Posterior cingulate gyrus (tissue), 11 donors: ENCODE results near the gene XPR1.
"Not testable (repeated sequence)": the region's sequence is repeated elsewhere in the genome, so short reads cannot be mapped to it uniquely, and the experiment has no call there.

Experiments
- DNase-seq, 10 donors: peaks; one replicate each; pipeline versions ENCODE4 v3.0.0 to v3.0.0-alpha.2; 2020 to 2021; ENCODE audit warnings: mixed read lengths in 3 of 10
- intact Hi-C: fragments of 100-400 bp; cut with DNase I; formaldehyde crosslinking; loops from one replicate; pipeline ENCODE4 v1.15.1; 2023

Gene XPR1

DNA sequence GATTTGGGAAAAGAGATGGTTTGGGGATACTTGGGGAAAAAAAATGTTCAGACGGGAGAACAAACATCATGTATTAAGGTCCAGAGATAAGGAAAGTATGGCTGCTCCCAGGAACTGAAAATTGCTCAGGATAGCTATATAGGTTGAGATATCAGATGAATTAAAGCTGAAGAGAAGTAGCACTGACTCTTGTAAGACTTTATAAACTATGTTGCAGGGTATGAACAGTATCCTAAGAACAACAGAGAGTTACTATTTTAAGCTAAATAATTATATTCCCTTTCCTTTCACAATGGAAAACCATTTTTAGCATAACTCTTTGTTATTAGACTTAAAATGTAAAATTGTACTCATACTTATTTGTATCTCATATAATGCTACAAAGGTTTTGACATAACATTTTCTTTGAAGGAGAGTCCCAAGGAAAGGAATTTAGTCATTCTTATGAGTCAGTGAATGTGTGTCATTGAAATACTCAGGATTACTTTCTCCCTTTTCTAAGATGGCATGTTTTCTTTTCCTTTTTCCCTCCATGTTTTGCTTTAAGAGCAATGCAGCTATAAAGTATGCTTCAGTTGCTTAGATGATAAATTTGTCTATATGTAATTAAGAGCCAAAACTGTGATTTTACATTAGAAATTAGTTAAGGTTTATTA is 141.5 kb downstream of the XPR1 start:
- DNase-seq = no peak
- intact Hi-C loops = no loop called here

DNA sequence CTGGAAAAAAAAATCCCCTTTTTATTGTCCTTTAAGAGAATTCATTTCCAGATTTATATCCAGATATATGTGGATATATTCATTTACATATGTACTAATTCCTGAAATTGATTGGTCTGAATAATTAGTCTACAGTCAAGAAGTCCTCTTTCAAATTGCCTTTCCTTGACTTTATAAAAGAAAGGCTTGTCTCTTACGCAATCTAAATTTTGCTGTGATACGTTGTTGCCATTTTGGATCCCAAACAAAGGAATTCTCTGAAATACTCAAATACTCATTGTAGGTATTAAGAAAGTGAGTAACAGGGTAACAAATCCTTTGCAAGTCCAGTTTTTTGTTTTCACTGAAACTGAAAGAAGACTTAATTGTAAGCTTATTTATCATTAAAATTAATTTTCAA is 144.0 kb downstream of the XPR1 start:
- intact Hi-C loops = no loop called here
- DNase-seq = no peak

GRCh38 chr1:180777072-180777689 is 145.4 kb downstream of the XPR1 start:
- intact Hi-C loops = no loop called here
- no peak for DNase-seq

DNA sequence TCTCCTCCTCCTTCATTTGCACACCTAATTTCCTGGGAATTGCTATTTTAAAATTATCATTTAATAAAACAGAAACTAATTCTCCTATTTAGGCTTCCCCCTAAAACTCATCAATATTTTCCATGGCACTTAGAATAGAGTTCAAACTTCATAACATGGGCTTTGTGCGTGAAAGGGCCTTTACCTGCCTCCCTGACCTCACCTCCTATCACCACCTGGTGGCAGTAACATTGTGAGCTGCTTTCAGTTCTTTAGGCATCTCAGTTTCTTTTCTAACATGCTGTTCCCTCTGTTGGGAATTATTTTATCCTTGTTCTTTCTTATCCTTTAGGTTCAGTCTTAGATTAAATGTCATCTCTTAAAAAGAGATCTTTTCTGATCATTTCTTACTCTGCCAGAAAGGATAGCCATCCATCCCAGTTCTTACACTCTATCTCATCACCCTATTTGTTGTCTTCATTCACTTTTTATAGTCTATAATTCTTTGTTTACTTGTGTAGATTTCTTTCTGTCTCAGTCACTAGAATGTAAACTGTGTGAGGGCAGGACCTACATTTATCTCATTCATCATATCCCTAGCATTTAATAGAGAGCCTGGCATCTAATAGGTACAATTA is 147.1 kb downstream of the XPR1 start:
- no peak for DNase-seq
- intact Hi-C loops = no loop called here

GRCh38 chr1:180779584-180779983 is 147.8 kb downstream of the XPR1 start:
- intact Hi-C loops = no loop called here
- no peak for DNase-seq

- intact Hi-C loops = no loop called here
- no peak for DNase-seq
Observed at GRCh38 chr1:180781718-180782117, 149.9 kb downstream of the XPR1 start.

DNA sequence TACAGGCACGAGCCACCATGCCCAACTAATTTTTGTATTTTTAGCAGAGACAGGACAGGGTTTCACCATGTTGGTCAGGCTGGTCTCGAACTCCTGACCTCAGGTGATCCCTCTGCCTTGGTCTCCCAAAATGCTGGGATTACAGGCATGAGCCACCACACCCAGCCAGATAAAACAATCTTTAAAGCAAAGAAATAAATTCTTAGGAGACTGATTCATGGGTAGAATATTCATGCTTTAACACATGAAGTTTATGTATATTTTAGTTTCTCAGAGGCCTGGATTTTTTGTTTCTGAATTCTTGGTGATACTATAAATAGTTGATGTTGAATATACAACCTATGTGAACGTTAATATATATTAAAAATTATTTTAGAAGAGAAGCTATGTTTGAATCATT is 153.5 kb downstream of the XPR1 start:
- intact Hi-C loops = no loop called here
- no peak for DNase-seq

DNA sequence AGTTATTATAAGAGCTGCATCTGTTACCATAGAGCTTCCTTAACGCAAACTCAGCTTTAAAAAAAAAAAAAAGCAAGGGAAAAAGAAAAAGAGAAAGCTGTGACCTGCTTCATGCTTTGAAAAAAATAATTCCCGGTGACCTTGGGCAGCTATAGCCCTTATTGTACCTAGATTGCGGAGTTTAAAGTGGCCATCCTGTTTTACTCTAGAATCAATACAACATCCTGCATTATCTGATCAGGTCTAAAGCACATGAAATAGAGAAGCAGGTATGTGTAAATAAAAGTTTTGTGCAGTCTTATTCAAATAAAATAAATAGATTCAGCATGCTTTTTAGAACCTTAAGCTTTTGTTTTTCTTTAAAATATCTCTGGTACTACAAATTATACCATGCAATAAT is 154.1 kb downstream of the XPR1 start:
- no peak for DNase-seq
- intact Hi-C loops = no loop called here

DNA sequence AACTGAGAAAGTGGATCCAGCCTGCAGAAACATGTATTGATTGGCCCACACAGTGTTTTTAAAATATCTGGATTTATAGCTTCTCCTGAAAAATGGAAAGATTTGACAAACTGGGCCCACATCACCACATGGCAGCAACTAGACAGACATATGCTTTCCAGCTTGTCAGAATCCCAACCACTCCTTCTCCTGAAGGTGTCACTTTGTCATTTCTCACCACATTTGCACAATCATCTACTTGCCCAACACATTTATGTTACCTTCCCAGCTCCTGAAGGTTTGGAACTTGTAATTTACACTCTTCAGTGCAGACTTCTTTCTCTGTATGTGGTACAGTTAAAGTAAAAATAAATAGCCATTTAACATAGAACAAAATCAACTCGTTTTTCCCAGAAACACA is 154.8 kb downstream of the XPR1 start:
- intact Hi-C loops = no loop called here
- DNase-seq = no peak

DNA sequence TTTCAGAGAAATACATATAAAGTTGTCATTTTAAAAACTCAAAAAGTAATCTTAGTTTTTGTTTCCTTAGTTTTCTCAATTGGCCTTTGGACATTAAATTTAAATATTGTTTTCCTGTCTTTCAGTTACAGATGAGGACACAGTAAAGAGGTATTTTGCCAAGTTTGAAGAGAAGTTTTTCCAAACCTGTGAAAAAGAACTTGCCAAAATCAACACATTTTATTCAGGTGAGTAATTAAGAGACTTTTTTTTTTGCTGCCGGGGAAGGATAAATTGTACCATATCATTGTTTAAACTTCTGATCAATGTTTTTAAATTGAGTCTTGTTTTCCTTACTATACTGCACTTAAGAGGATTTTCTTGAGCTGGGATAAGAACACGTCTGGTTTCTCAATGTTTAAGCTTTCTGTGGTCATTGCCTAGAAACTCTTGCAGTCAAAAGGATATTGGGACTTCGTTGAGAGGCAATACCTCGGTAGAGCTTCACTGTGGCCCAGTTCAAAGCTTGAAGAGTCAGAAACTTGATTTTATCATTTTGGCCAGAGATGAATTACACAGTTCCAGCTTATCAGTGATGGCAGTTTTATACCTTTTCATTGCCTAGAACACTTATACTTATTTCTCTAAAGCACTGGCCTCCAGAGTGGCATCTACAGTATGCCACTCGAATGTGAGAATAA is 155.9 kb downstream of the XPR1 start:
- DNase-seq = no peak
- intact Hi-C loops = no loop called here

DNA sequence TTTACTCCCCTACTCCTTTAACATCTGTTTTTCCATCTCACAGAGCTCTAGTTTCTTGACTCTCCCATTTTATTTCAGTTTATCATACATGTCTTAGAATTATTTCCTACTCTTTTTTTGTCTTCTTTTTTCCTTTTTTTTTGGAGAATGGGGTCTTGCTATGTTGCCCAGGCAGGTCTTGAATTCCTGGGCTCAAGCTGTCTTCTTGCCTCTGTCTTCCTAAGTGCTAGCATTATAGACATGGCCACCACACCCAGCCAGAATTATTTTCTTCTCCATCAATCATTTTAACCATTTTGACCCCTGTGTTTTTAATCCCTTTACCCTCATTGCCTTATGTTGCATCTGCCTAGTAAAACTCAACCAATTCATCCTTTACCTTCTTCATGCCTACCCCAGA is 157.6 kb downstream of the XPR1 start:
- intact Hi-C loops = no loop called here
- DNase-seq = no peak

- intact Hi-C loops, DNase-seq: not testable (repeated sequence)
Observed at GRCh38 chr1:180791152-180791551, 159.3 kb downstream of the XPR1 start.

- DNase-seq = no peak
- intact Hi-C loops = no loop called here
Observed at GRCh38 chr1:180791806-180792205, 160.0 kb downstream of the XPR1 start.

DNA sequence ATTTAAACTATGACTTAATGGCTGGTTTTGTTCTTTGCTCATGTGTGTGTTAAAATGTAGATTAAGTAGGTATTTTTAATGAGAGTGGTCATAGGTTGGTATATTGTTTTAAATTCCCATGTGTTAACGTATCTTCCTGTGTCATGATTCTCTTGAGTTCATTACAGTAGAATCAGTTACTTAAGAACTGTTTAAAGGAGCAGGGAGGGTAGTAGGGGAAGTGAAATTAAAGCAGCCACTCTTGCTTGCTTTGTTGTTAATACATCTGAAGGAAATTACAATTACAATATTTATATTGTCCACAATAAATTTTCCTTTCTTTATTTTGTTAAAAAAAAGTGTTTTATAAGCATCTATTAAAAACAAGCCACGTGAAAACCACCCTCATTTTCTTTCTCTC is 161.6 kb downstream of the XPR1 start:
- intact Hi-C loops = no loop called here

GRCh38 chr1:180796897-180797640 is 165.2 kb downstream of the XPR1 start:
- intact Hi-C loops = no loop called here
- DNase-seq = no peak

More for the DNA sequence above, 161.6 kb downstream of the XPR1 start:
- no peak for DNase-seq

GRCh38 chr1:180800945-180801344 is 169.1 kb downstream of the XPR1 start:
- intact Hi-C loops = no loop called here
- DNase-seq = no peak

- no peak for DNase-seq
- intact Hi-C loops = no loop called here
Observed at GRCh38 chr1:180802813-180803212, 171.0 kb downstream of the XPR1 start.

- intact Hi-C loops = no loop called here
Observed at GRCh38 chr1:180805316-180805715, 173.5 kb downstream of the XPR1 start.

DNA sequence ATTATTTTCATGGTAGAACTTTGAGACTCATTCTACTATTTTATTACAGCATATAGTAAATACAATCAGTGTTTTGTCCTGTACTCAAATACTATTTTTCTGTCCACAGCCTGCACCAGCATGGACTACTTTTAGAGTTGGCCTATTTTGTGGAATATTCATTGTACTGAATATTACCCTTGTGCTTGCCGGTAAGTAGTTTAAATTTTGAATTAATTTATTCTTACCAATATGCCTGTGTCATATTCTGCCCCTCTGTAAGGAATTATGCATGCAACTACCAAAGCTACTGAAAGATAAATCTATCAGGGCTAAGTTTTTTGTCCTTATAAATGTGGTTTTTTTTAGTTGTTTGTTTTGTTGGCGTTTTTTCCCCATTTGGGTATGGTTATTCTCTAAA is 179.5 kb downstream of the XPR1 start:
- intact Hi-C loops = no loop called here

More at GRCh38 chr1:180805316-180805715, 173.5 kb downstream of the XPR1 start:
- DNase-seq = no peak

GRCh38 chr1:180811886-180812285 is 180.1 kb downstream of the XPR1 start:
- intact Hi-C loops = no loop called here
- no peak for DNase-seq

More for the DNA sequence above, 179.5 kb downstream of the XPR1 start:
- no peak for DNase-seq

DNA sequence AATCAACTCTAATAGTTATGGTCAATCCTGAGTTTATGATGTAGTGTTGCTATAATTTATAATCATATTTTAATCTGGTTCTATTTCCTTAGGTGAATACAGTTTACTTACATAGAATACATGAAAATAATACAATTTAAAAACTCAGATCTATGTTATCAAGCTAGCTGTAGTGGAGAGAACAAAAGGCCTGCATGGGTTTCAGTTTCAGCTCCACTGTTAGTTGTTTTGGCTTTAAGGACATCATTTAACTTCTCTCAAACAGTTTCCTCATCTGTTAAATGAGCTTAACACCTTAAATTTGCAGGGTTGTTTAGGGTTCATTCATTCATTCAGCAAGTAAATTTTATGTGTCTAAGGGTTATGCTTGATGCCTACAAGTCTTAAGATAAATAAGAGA is 182.4 kb downstream of the XPR1 start:
- intact Hi-C loops = no loop called here
- DNase-seq = no peak
